Measurements from ENCODE around the gene FN1.

GRCh38 chr2:215375467-215375830 is 60.4 kb downstream of the FN1 start:
- TF ChIP-seq EZH2 (IDR thresholded peaks at IDR 0.05; ENCODE audit: low read length) (no peak), CTCF (optimal IDR thresholded peaks at IDR 0.05 in 1 of 3, IDR thresholded peaks at IDR 0.05 in 1 of 3, conservative IDR thresholded peaks at IDR 0.05 in 1 of 3; ENCODE audit: extremely low read depth in 1 of 3, insufficient read depth in 2 of 3, low read length in 3 of 3) (no peak)
